ENCODE data around the gene JMJD1C.

JMJD1C gene

GRCh38 chr10:63125459-63125858 is 340.3 kb downstream of the JMJD1C start:
- Histone ChIP-seq H3K4me2 (ENCODE audit: low read depth, low read length) (no peak overlapping the region), H3K36me3 (replicated peaks; ENCODE audit: insufficient read depth, low read length) (no peaks in the 10 kb centered on the region), H3F3A (ENCODE audit: insufficient read depth, low read length) (no peaks in the 10 kb centered on the region), H3K27me3 (replicated peaks; ENCODE audit: insufficient read depth, low read length) (no peaks in the 10 kb centered on the region), H3K79me2 (ENCODE audit: low read length) (no peaks in the 10 kb centered on the region), H3K27ac (ENCODE audit: low read length) (no peak overlapping the region), H2AFZ (ENCODE audit: low read length) (no peak overlapping the region), H3K9ac (ENCODE audit: low read length) (no peak overlapping the region), H3K4me1 (ENCODE audit: low read length) (no peaks in the 10 kb centered on the region), H3K9me3 (replicated peaks; ENCODE audit: insufficient read depth, low read length) (no peaks in the 10 kb centered on the region), H3K4me3 (ENCODE audit: low read length) (no peak overlapping the region), H4K20me1 (ENCODE audit: insufficient read depth, low read length) (no peaks in the 10 kb centered on the region), H3K9me2 (replicated peaks; ENCODE audit: insufficient read depth, low read length) (no peaks in the 10 kb centered on the region)
- no peak for DNase-seq
- TF ChIP-seq EZH2phosphoT487 (IDR thresholded peaks at IDR 0.05; ENCODE audit: low read length): no peak
- no peak for TF ChIP-seq EZH2 (optimal IDR thresholded peaks at IDR 0.05; ENCODE audit: low read depth, low read length)
- TF ChIP-seq, protein P1, sequence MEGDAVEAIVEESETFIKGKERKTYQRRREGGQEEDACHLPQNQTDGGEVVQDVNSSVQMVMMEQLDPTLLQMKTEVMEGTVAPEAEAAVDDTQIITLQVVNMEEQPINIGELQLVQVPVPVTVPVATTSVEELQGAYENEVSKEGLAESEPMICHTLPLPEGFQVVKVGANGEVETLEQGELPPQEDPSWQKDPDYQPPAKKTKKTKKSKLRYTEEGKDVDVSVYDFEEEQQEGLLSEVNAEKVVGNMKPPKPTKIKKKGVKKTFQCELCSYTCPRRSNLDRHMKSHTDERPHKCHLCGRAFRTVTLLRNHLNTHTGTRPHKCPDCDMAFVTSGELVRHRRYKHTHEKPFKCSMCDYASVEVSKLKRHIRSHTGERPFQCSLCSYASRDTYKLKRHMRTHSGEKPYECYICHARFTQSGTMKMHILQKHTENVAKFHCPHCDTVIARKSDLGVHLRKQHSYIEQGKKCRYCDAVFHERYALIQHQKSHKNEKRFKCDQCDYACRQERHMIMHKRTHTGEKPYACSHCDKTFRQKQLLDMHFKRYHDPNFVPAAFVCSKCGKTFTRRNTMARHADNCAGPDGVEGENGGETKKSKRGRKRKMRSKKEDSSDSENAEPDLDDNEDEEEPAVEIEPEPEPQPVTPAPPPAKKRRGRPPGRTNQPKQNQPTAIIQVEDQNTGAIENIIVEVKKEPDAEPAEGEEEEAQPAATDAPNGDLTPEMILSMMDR (IDR thresholded peaks at IDR 0.05; ENCODE audit: low read length): no peak

GRCh38 chr10:63123727-63124362 is 341.9 kb downstream of the JMJD1C start:
- Histone ChIP-seq H3K4me3 (ENCODE audit: low read length) (no peak overlapping the region), H2AFZ (ENCODE audit: low read length) (no peak overlapping the region), H3K9me2 (replicated peaks; ENCODE audit: insufficient read depth, low read length) (no peaks in the 10 kb centered on the region), H3F3A (ENCODE audit: insufficient read depth, low read length) (no peaks in the 10 kb centered on the region), H3K4me1 (ENCODE audit: low read length) (no peaks in the 10 kb centered on the region), H3K79me2 (ENCODE audit: low read length) (no peaks in the 10 kb centered on the region), H3K9me3 (replicated peaks; ENCODE audit: insufficient read depth, low read length) (no peaks in the 10 kb centered on the region), H3K27me3 (replicated peaks; ENCODE audit: insufficient read depth, low read length) (no peaks in the 10 kb centered on the region), H3K36me3 (replicated peaks; ENCODE audit: insufficient read depth, low read length) (no peaks in the 10 kb centered on the region), H4K20me1 (ENCODE audit: insufficient read depth, low read length) (no peaks in the 10 kb centered on the region), H3K4me2 (ENCODE audit: low read depth, low read length) (no peak overlapping the region), H3K9ac (ENCODE audit: low read length) (no peak overlapping the region), H3K27ac (ENCODE audit: low read length) (no peak overlapping the region)
- DNase-seq: no peak
- no peak for TF ChIP-seq EZH2 (optimal IDR thresholded peaks at IDR 0.05; ENCODE audit: low read depth, low read length)
- TF ChIP-seq EZH2phosphoT487 (IDR thresholded peaks at IDR 0.05; ENCODE audit: low read length): no peak

- Histone ChIP-seq H3F3A (ENCODE audit: insufficient read depth, low read length) (no peaks in the 10 kb centered on the region), H3K4me3 (ENCODE audit: low read length) (no peak overlapping the region), H3K4me1 (ENCODE audit: low read length) (no peaks in the 10 kb centered on the region), H4K20me1 (ENCODE audit: insufficient read depth, low read length) (no peaks in the 10 kb centered on the region), H3K36me3 (replicated peaks; ENCODE audit: insufficient read depth, low read length) (no peaks in the 10 kb centered on the region), H2AFZ (ENCODE audit: low read length) (no peak overlapping the region), H3K9me3 (replicated peaks; ENCODE audit: insufficient read depth, low read length) (no peaks in the 10 kb centered on the region), H3K4me2 (ENCODE audit: low read depth, low read length) (no peak overlapping the region), H3K27ac (ENCODE audit: low read length) (no peak overlapping the region), H3K9me2 (replicated peaks; ENCODE audit: insufficient read depth, low read length) (no peaks in the 10 kb centered on the region), H3K9ac (ENCODE audit: low read length) (no peak overlapping the region), H3K79me2 (ENCODE audit: low read length) (no peaks in the 10 kb centered on the region), H3K27me3 (replicated peaks; ENCODE audit: insufficient read depth, low read length) (no peaks in the 10 kb centered on the region)
- no peak for DNase-seq
- TF ChIP-seq EZH2 (optimal IDR thresholded peaks at IDR 0.05; ENCODE audit: low read depth, low read length) (no peak), EZH2phosphoT487 (IDR thresholded peaks at IDR 0.05; ENCODE audit: low read length) (no peak)
- TF ChIP-seq, protein P1 (IDR thresholded peaks at IDR 0.05; ENCODE audit: low read length): no peak
These were observed 345.2 kb downstream of the JMJD1C start for GRCh38 chr10:63120554-63120953.

- Histone ChIP-seq H3K4me1 (ENCODE audit: low read length) (no peaks in the 10 kb centered on the region), H4K20me1 (ENCODE audit: insufficient read depth, low read length) (no peaks in the 10 kb centered on the region), H2AFZ (ENCODE audit: low read length) (no peak overlapping the region), H3K4me3 (ENCODE audit: low read length) (no peak overlapping the region), H3K27me3 (replicated peaks; ENCODE audit: insufficient read depth, low read length) (no peaks in the 10 kb centered on the region), H3K79me2 (ENCODE audit: low read length) (no peaks in the 10 kb centered on the region), H3K9ac (ENCODE audit: low read length) (no peak overlapping the region), H3F3A (ENCODE audit: insufficient read depth, low read length) (no peaks in the 10 kb centered on the region), H3K27ac (ENCODE audit: low read length) (no peak overlapping the region), H3K9me3 (replicated peaks; ENCODE audit: insufficient read depth, low read length) (no peaks in the 10 kb centered on the region), H3K9me2 (replicated peaks; ENCODE audit: insufficient read depth, low read length) (no peaks in the 10 kb centered on the region), H3K36me3 (replicated peaks; ENCODE audit: insufficient read depth, low read length) (no peaks in the 10 kb centered on the region), H3K4me2 (ENCODE audit: low read depth, low read length) (no peak overlapping the region)
- no peak for DNase-seq
- TF ChIP-seq, protein P1 (IDR thresholded peaks at IDR 0.05; ENCODE audit: low read length): no peak
- TF ChIP-seq EZH2 (optimal IDR thresholded peaks at IDR 0.05; ENCODE audit: low read depth, low read length) (no peak), EZH2phosphoT487 (IDR thresholded peaks at IDR 0.05; ENCODE audit: low read length) (no peak)
These were observed 346.7 kb downstream of the JMJD1C start for GRCh38 chr10:63119041-63119440.

Measured in MM.1S (cell line).